Left lobe of liver (tissue), 2 donors: ENCODE measurements around the gene FAM120B. TPM values are rescaled to one million over a fixed set of nuclear protein-coding genes. Genes with fewer than 3 reads are reported as not detected.

Experiments used
- ATAC-seq: fragments of 200-7000 bp; cut with Tn5 transposase; one replicate; pipeline ENCODE4 v1.9.1; 2020; ENCODE audit warnings: mild to moderate bottlenecking, moderate library complexity
- DNase-seq: peaks from one replicate; pipeline ENCODE4 v3.0.0-alpha.2; 2020; ENCODE audit warnings: low spot score
- total RNA-seq: library from RNA; stranded (reverse); gene quantifications from one replicate; pipeline ENCODE4 v1.2.1, GENCODE V29; 2021
- donor health status: DM: no; HTN: no; CAD: no; lungs with moderate emphysema.
- donor health status: DM: no; HTN: yes; CAD: no.

The FAM120B gene
- total RNA-seq, 1 donor from 2014 or later: 11.6 TPM

GRCh38 chr6:170415318-170415717 lies 108.8 kb downstream of the FAM120B start:
- DNase-seq (no peak), ATAC-seq (no peak)

GRCh38 chr6:170416303-170416702 lies 109.7 kb downstream of the FAM120B start:
- DNase-seq (no peak), ATAC-seq (no peak)

- no peak for ATAC-seq
- no peak for DNase-seq
These were observed 110.5 kb downstream of the FAM120B start for GRCh38 chr6:170416959-170417606.

GRCh38 chr6:170417881-170418280 lies 111.3 kb downstream of the FAM120B start:
- ATAC-seq (no peak), DNase-seq (no peak)

GRCh38 chr6:170420283-170420682 lies 113.7 kb downstream of the FAM120B start:
- no peak for DNase-seq

GRCh38 chr6:170420791-170421776 lies 114.5 kb downstream of the FAM120B start:
- no peak for DNase-seq

More at GRCh38 chr6:170420283-170420682, 113.7 kb downstream of the FAM120B start:
- no peak for ATAC-seq

GRCh38 chr6:170421921-170422320 lies 115.4 kb downstream of the FAM120B start:
- DNase-seq (peak; percentile 32), ATAC-seq (no peak)

More at GRCh38 chr6:170420791-170421776, 114.5 kb downstream of the FAM120B start:
- no peak for ATAC-seq

- ATAC-seq (no peak), DNase-seq (peak; percentile 35)
These were observed 116.5 kb downstream of the FAM120B start for GRCh38 chr6:170423030-170423429.

- ATAC-seq (no peak), DNase-seq (peak; percentile 35)
These were observed 117.5 kb downstream of the FAM120B start for GRCh38 chr6:170423814-170424603.

- DNase-seq (peak; percentile 27), ATAC-seq (no peak)
These were observed 118.1 kb downstream of the FAM120B start for GRCh38 chr6:170424604-170425126.

- ATAC-seq (peak; percentile 31), DNase-seq (peak; percentile 23)
These were observed 122.9 kb downstream of the FAM120B start for GRCh38 chr6:170429450-170429849.

GRCh38 chr6:170433163-170434116 lies 126.9 kb downstream of the FAM120B start:
- DNase-seq (peak; percentile 21), ATAC-seq (no peak)

- DNase-seq (no peak), ATAC-seq (no peak)
These were observed 127.7 kb downstream of the FAM120B start for GRCh38 chr6:170434117-170434820.

GRCh38 chr6:170434821-170435155 lies 128.2 kb downstream of the FAM120B start:
- ATAC-seq (no peak), DNase-seq (no peak)

- peak; percentile 26 for DNase-seq
- no peak for ATAC-seq
These were observed 129.2 kb downstream of the FAM120B start for GRCh38 chr6:170435766-170436165.

GRCh38 chr6:170436209-170436809 lies 129.8 kb downstream of the FAM120B start:
- ATAC-seq: no peak
- DNase-seq: peak; percentile 7

GRCh38 chr6:170437719-170438401 lies 131.3 kb downstream of the FAM120B start:
- no peak for ATAC-seq

GRCh38 chr6:170438402-170438753 lies 131.8 kb downstream of the FAM120B start:
- DNase-seq: peak; percentile 43
- ATAC-seq: peak; percentile 64

More at GRCh38 chr6:170437719-170438401, 131.3 kb downstream of the FAM120B start:
- no peak for DNase-seq
